Neural cell (in vitro differentiated cells): ENCODE measurements around the gene ITPK1. TPM values are rescaled to one million over a fixed set of nuclear protein-coding genes. Genes with fewer than 3 reads are reported as not detected.

Experiments
- H2AFZ ChIP-seq: fragments of 200-600, 300-800 bp; sonication (generic), shearing (Covaris generic); 2 replicates; pipeline ENCODE4 v1.6.0; 2014; ENCODE audit warnings: low read depth, mild to moderate bottlenecking, antibody characterized with exemption, low read length, moderate library complexity
- H3F3A ChIP-seq: fragments of 200-600 bp; shearing (Covaris generic); 2 replicates; pipeline ENCODE4 v1.6.1; 2016; ENCODE audit warnings: mild to moderate bottlenecking, moderate library complexity, mixed read lengths, antibody characterized with exemption, low read length; ENCODE audit not compliant: insufficient read depth, poor library complexity, severe bottlenecking
- H3K27ac ChIP-seq: fragments of 200-600, 300-800 bp; sonication (generic), shearing (Covaris generic); 2 replicates; pipeline ENCODE4 v1.5.1; 2014; ENCODE audit warnings: mild to moderate bottlenecking, low read length, moderate library complexity
- H3K27me3 ChIP-seq: fragments of 300-800, 200-600 bp; sonication (generic), shearing (Covaris generic); 2 replicates; pipeline ENCODE4 v1.6.0; 2014; ENCODE audit warnings: mild to moderate bottlenecking, low read depth, low read length, moderate library complexity; ENCODE audit not compliant: insufficient read depth
- H3K36me3 ChIP-seq: fragments of 300-800, 200-600 bp; sonication (generic), shearing (Covaris generic); 2 replicates; pipeline ENCODE4 v1.5.1; 2014; ENCODE audit warnings: mild to moderate bottlenecking, antibody characterized with exemption, low read length, moderate library complexity; ENCODE audit not compliant: insufficient read depth
- H3K4me2 ChIP-seq: fragments of 300-800, 200-600 bp; sonication (generic), shearing (Covaris generic); 2 replicates; pipeline ENCODE4 v1.6.0; 2014; ENCODE audit warnings: mild to moderate bottlenecking, low read length
- H3K4me3 ChIP-seq: fragments of 300-800, 200-600 bp; sonication (generic), shearing (Covaris generic); 2 replicates; pipeline ENCODE4 v1.5.1; 2014; ENCODE audit warnings: mild to moderate bottlenecking, low read length, moderate library complexity
- H3K79me2 ChIP-seq: fragments of 200-600 bp; shearing (Covaris generic); replicated peaks from 2 replicates; pipeline ENCODE4 v1.6.0; 2014; ENCODE audit warnings: mild to moderate bottlenecking, low read length, moderate library complexity; ENCODE audit not compliant: insufficient read depth
- H3K9ac ChIP-seq: fragments of 300-800, 200-600 bp; sonication (generic), shearing (Covaris generic); 2 replicates; pipeline ENCODE4 v1.6.1; 2016; ENCODE audit warnings: mild to moderate bottlenecking, low read length, mixed read lengths
- H3K9me2 ChIP-seq: fragments of 200-600 bp; shearing (Covaris generic); 2 replicates; pipeline ENCODE4 v1.6.1; 2016; ENCODE audit warnings: mild to moderate bottlenecking, low read length, mixed read lengths; ENCODE audit not compliant: insufficient read depth
- H3K9me3 ChIP-seq: fragments of 200-600, 300-800 bp; sonication (generic), shearing (Covaris generic); 2 replicates; pipeline ENCODE4 v1.6.1; 2016; ENCODE audit warnings: mild to moderate bottlenecking, mixed run types, low read length, moderate library complexity, mixed read lengths
- H4K20me1 ChIP-seq: fragments of 200-600 bp; shearing (Covaris generic); 2 replicates; pipeline ENCODE4 v1.6.1; 2016; ENCODE audit warnings: mild to moderate bottlenecking, mixed run types; ENCODE audit not compliant: insufficient read depth
- EP300 ChIP-seq: fragments of 450-650 bp; conservative IDR thresholded peaks from 2 replicates; pipeline ENCODE4 v1.6.1; 2014; ENCODE audit warnings: antibody characterized with exemption, mild to moderate bottlenecking, moderate library complexity; ENCODE audit not compliant: poor library complexity, severe bottlenecking
- EZH2 ChIP-seq: fragments of 200-600, 300-800 bp; shearing (Covaris generic), sonication (generic); IDR thresholded peaks from 2 replicates; pipeline ENCODE4 v1.6.1; 2014; ENCODE audit warnings: antibody characterized with exemption, low read length, borderline replicate concordance, mild to moderate bottlenecking; ENCODE audit not compliant: insufficient read depth, poor library complexity, severe bottlenecking
- MXI1 ChIP-seq: fragments of 450-650 bp; conservative IDR thresholded peaks from 2 replicates; pipeline ENCODE4 v1.6.1; 2014; ENCODE audit warnings: antibody characterized with exemption, mild to moderate bottlenecking; ENCODE audit not compliant: poor library complexity, severe bottlenecking
- POLR2AphosphoS5 ChIP-seq: IDR thresholded peaks from 2 replicates; pipeline ENCODE4 v1.6.1; 2012
- RAD21 ChIP-seq: fragments of 450-650 bp; conservative IDR thresholded peaks from 2 replicates; pipeline ENCODE4 v1.6.1; 2014; ENCODE audit warnings: antibody characterized with exemption, mild to moderate bottlenecking, moderate library complexity
- SMC3 ChIP-seq: fragments of 450-650 bp; conservative IDR thresholded peaks from 2 replicates; pipeline ENCODE4 v1.6.1; 2014; ENCODE audit warnings: antibody characterized with exemption, mild to moderate bottlenecking, moderate library complexity; ENCODE audit not compliant: poor library complexity
- TAF1 ChIP-seq: IDR thresholded peaks from 2 replicates; pipeline ENCODE4 v1.6.1; 2012; ENCODE audit warnings: low read depth
- polyA plus RNA-seq: library from polyadenylated mRNA; depleted of rRNA; stranded (reverse); fragments of >200 nt; gene quantifications from 2 replicates; pipeline ENCODE4 v1.2.3, GENCODE V29; 2014
- TF ChIP-seq, protein P1 (sequence below): IDR thresholded peaks from 2 replicates; pipeline ENCODE4 v1.6.1; 2012; ENCODE audit warnings: borderline replicate concordance
- TF ChIP-seq, protein P2 (sequence below): fragments of 450-650 bp; IDR thresholded peaks from 2 replicates; pipeline ENCODE4 v1.5.1; 2014; ENCODE audit warnings: antibody characterized with exemption, mild to moderate bottlenecking, moderate library complexity; ENCODE audit not compliant: poor library complexity, severe bottlenecking

ITPK1 gene
- polyA plus RNA-seq, 1 donor from 2014 or later: 65.0 TPM

DNA sequence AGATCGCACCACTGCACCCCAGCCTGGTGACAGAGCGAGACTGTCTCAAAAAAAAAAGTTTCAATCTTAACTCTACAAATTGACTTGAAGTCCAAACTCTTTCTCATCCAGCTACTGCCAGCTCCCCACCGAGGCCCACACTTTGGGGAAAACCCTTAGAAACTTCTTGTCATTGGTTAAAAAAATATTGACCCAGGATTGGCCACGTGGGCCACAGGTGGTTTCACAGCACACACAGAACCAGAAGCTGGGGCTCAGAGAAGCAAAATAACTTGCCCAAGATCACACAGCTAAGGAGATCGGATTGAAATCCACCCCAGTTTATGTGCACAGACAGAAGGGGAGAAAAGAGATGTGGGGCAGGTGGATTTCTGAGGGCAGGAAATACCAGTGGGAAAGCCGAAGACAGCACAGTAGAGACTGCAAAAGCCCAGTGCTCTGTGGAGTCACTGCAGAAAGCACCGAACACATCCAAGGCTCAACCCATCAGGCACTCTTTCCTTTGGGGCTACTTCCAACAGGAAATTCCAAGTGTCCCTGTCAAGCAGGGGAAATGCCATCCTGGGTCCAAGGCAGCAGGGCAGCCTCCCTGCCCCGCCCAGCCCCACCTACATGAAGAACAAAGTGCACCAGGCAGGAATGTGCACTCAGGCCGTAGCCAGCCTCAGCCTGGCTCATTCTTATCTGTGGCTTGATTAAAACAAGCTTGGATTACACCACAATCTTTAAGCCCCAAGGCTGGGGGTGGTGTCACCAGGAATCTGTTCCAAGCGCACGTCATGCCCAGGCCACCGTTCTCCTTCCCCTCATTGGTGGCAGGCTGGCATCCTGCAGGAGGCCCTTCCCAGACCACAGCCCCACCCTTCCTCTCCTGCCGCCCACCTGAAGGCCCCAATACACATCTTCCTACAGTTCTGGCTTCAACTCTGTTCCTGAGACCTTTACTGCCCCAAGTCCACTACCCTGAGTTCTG, 72.5 kb downstream of the ITPK1 start:
- no peaks in the 10 kb centered on the region for H4K20me1 ChIP-seq

DNA sequence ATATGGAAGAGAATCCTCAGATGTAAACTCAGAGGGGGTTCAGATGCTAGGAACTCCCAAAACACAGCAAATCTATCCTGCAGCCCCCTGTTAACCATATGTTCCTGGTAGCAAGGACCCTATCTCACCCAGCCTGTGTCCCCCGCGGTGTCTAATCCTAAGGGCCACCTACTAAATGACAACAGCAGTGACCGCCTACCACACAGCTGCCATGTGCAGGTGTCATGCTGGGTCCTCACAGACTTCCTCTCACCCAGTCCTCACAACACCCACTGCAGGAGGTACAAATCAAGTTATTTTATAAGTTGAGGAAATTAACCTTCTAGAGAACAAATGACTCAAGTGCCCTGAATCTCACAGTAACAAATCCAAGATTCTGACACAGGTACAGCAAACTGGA, 73.9 kb downstream of the ITPK1 start:
- TF ChIP-seq EP300 (no peak), RAD21 (no peak)
- no peaks in the 10 kb centered on the region for H3K9me3 ChIP-seq
- H3K27me3 ChIP-seq: no peaks in the 10 kb centered on the region
- no peak overlapping the region for H3K4me3 ChIP-seq
- no peak overlapping the region for H3K27ac ChIP-seq
- no peak overlapping the region for H3K4me2 ChIP-seq
- H3K36me3 ChIP-seq: no peaks in the 10 kb centered on the region
- no peaks in the 10 kb centered on the region for H4K20me1 ChIP-seq
- H2AFZ ChIP-seq: no peak overlapping the region
- H3K9me2 ChIP-seq: no peaks in the 10 kb centered on the region
- H3F3A ChIP-seq: no peaks in the 10 kb centered on the region
- H3K79me2 ChIP-seq: no peaks in the 10 kb centered on the region
- H3K9ac ChIP-seq: no peak overlapping the region

More for the DNA sequence above, 72.5 kb downstream of the ITPK1 start:
- no peaks in the 10 kb centered on the region for H3K9me3 ChIP-seq
- H3K36me3 ChIP-seq: no peaks in the 10 kb centered on the region
- no peak overlapping the region for H3K27ac ChIP-seq
- no peak overlapping the region for H3K4me2 ChIP-seq
- no peak overlapping the region for H3K9ac ChIP-seq
- no peak overlapping the region for H3K4me3 ChIP-seq
- no peak for TF ChIP-seq POLR2AphosphoS5
- no peaks in the 10 kb centered on the region for H3F3A ChIP-seq
- H2AFZ ChIP-seq: no peak overlapping the region
- no peaks in the 10 kb centered on the region for H3K9me2 ChIP-seq
- H3K79me2 ChIP-seq: no peaks in the 10 kb centered on the region
- no peaks in the 10 kb centered on the region for H3K27me3 ChIP-seq

DNA sequence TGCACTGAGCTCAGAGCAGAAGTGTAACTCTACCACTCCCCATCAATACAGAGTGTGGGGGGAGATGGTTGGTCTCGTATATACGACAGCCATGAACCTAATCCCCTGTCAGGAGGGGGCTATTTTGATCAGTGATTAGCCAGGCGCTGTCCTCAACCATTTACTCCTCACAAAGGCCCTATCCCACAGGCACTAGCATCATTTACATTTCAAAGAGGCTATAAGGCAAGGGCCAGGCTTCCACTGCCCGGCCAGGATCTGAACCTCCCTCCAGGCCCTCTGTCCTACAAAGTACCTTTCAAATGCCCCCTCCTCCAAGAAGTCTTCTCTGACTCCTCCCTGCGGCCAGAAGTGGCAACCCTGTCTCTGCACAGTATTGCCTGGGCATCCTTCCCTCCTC, 74.7 kb downstream of the ITPK1 start:
- no peaks in the 10 kb centered on the region for H3F3A ChIP-seq
- no peak for TF ChIP-seq RAD21
- no peak for TF ChIP-seq SMC3
- no peak for TF ChIP-seq TAF1
- no peaks in the 10 kb centered on the region for H3K27me3 ChIP-seq
- H3K79me2 ChIP-seq: no peaks in the 10 kb centered on the region
- no peaks in the 10 kb centered on the region for H3K9me3 ChIP-seq
- H3K9me2 ChIP-seq: no peaks in the 10 kb centered on the region
- H4K20me1 ChIP-seq: no peaks in the 10 kb centered on the region
- H3K4me2 ChIP-seq: no peak overlapping the region
- no peak overlapping the region for H3K27ac ChIP-seq
- no peak overlapping the region for H3K9ac ChIP-seq
- H2AFZ ChIP-seq: no peak overlapping the region
- no peak overlapping the region for H3K4me3 ChIP-seq
- no peaks in the 10 kb centered on the region for H3K36me3 ChIP-seq

DNA sequence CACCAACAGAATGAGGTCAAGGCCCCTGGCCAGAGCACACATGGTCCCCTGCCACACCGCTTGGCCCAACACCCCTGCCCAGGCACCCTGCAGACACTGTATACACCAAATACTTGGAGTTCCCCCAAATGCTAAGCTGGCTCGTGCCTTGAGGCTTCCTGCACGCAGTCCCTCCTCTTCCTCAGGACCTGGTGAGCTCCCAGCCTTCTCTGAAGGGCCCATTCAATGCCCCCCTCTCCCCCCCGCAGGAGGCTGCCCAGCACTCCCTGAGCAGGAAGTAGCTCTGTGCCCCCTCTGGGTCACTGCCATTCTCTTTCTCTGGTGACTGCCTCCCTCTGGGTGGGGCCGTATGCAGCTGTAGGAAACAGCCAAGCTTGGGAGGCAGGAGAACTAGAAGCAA, 75.3 kb downstream of the ITPK1 start:
- Histone ChIP-seq H2AFZ (no peak overlapping the region), H3K4me2 (no peak overlapping the region), H3K27ac (no peak overlapping the region), H3K36me3 (no peaks in the 10 kb centered on the region), H3F3A (no peaks in the 10 kb centered on the region), H3K9me3 (no peaks in the 10 kb centered on the region), H3K27me3 (no peaks in the 10 kb centered on the region), H3K4me3 (no peak overlapping the region), H3K9me2 (no peaks in the 10 kb centered on the region), H4K20me1 (no peaks in the 10 kb centered on the region), H3K9ac (no peak overlapping the region), H3K79me2 (no peaks in the 10 kb centered on the region)
- no peak for TF ChIP-seq POLR2AphosphoS5
- no peak for TF ChIP-seq RAD21
- no peak for TF ChIP-seq EZH2
- TF ChIP-seq SMC3: no peak
- TF ChIP-seq MXI1: no peak
- TF ChIP-seq, protein P1, sequence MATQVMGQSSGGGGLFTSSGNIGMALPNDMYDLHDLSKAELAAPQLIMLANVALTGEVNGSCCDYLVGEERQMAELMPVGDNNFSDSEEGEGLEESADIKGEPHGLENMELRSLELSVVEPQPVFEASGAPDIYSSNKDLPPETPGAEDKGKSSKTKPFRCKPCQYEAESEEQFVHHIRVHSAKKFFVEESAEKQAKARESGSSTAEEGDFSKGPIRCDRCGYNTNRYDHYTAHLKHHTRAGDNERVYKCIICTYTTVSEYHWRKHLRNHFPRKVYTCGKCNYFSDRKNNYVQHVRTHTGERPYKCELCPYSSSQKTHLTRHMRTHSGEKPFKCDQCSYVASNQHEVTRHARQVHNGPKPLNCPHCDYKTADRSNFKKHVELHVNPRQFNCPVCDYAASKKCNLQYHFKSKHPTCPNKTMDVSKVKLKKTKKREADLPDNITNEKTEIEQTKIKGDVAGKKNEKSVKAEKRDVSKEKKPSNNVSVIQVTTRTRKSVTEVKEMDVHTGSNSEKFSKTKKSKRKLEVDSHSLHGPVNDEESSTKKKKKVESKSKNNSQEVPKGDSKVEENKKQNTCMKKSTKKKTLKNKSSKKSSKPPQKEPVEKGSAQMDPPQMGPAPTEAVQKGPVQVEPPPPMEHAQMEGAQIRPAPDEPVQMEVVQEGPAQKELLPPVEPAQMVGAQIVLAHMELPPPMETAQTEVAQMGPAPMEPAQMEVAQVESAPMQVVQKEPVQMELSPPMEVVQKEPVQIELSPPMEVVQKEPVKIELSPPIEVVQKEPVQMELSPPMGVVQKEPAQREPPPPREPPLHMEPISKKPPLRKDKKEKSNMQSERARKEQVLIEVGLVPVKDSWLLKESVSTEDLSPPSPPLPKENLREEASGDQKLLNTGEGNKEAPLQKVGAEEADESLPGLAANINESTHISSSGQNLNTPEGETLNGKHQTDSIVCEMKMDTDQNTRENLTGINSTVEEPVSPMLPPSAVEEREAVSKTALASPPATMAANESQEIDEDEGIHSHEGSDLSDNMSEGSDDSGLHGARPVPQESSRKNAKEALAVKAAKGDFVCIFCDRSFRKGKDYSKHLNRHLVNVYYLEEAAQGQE: no peak
- TF ChIP-seq TAF1: no peak
- TF ChIP-seq, protein P2, sequence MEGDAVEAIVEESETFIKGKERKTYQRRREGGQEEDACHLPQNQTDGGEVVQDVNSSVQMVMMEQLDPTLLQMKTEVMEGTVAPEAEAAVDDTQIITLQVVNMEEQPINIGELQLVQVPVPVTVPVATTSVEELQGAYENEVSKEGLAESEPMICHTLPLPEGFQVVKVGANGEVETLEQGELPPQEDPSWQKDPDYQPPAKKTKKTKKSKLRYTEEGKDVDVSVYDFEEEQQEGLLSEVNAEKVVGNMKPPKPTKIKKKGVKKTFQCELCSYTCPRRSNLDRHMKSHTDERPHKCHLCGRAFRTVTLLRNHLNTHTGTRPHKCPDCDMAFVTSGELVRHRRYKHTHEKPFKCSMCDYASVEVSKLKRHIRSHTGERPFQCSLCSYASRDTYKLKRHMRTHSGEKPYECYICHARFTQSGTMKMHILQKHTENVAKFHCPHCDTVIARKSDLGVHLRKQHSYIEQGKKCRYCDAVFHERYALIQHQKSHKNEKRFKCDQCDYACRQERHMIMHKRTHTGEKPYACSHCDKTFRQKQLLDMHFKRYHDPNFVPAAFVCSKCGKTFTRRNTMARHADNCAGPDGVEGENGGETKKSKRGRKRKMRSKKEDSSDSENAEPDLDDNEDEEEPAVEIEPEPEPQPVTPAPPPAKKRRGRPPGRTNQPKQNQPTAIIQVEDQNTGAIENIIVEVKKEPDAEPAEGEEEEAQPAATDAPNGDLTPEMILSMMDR: no peak
- TF ChIP-seq EP300: no peak
